ENCODE measurements around the gene PCMT1.
A peak's percentile ranks its signal among the peaks of the same experiment; 100 is the strongest.
"Not testable (repeated sequence)": the region's sequence is repeated elsewhere in the genome, so short reads cannot be mapped to it uniquely, and the experiment has no call there.

The PCMT1 gene

GRCh38 chr6:149852180-149852579 is 102.6 kb downstream of the PCMT1 start:
- Histone ChIP-seq H4K20me1 (ENCODE audit: insufficient read depth, low read length) (no peaks in the 10 kb centered on the region), H3K4me3 (ENCODE audit: low read depth, low read length, poor library complexity, severe bottlenecking) (no peak overlapping the region), H3K9me2 (ENCODE audit: low read depth, low read length) (no peaks in the 10 kb centered on the region), H3K27ac (ENCODE audit: low read depth, low read length, poor library complexity, severe bottlenecking) (no peak overlapping the region), H3K4me2 (ENCODE audit: low read length) (peak overlapping the region; percentile 7; the same call in 1 of the 2 replicates), H3K27me3 (ENCODE audit: insufficient read depth, low read length) (0 out of 2 replicates have a peak, but pooled peaks cover 5% of the 10 kb centered on the region), H2AFZ (ENCODE audit: low read length) (no peak overlapping the region), H3K4me1 (ENCODE audit: insufficient read depth, low read length, severe bottlenecking) (peaks cover 12% of the 10 kb centered on the region), H3K79me2 (ENCODE audit: insufficient read depth, low read length) (no peaks in the 10 kb centered on the region), H3K9ac (ENCODE audit: low read length) (no peak overlapping the region), H3K36me3 (ENCODE audit: insufficient read depth, low read length) (no peaks in the 10 kb centered on the region), H3F3A (ENCODE audit: insufficient read depth, low read length) (no peaks in the 10 kb centered on the region), H3K9me3 (ENCODE audit: low read length) (no peaks in the 10 kb centered on the region)
- TF ChIP-seq, protein P1, sequence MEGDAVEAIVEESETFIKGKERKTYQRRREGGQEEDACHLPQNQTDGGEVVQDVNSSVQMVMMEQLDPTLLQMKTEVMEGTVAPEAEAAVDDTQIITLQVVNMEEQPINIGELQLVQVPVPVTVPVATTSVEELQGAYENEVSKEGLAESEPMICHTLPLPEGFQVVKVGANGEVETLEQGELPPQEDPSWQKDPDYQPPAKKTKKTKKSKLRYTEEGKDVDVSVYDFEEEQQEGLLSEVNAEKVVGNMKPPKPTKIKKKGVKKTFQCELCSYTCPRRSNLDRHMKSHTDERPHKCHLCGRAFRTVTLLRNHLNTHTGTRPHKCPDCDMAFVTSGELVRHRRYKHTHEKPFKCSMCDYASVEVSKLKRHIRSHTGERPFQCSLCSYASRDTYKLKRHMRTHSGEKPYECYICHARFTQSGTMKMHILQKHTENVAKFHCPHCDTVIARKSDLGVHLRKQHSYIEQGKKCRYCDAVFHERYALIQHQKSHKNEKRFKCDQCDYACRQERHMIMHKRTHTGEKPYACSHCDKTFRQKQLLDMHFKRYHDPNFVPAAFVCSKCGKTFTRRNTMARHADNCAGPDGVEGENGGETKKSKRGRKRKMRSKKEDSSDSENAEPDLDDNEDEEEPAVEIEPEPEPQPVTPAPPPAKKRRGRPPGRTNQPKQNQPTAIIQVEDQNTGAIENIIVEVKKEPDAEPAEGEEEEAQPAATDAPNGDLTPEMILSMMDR (IDR thresholded peaks at IDR 0.05; ENCODE audit: low read length): no peak
- TF ChIP-seq EZH2 (IDR thresholded peaks at IDR 0.05; ENCODE audit: borderline replicate concordance, low read length): no peak

DNA sequence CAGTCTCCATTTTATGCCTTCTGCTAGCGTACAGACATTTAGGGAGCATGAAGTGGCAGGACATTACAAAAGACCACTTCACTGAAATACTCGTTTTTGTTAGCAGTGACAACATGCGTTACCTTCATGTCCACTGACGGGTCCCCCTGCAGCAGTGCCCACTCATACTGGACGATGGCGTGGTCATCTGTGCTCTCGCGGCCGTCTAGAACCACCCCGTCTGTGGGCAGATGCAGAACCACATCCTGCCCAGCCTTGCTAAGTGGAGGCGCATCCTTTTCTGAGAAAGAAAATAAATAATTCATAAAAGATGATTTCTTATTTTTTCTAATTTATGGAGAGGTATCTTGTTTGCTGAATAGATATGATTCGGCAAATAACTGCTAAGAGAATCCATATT is 103.3 kb downstream of the PCMT1 start:
- Histone ChIP-seq H2AFZ (ENCODE audit: low read length) (no peak overlapping the region), H3K27me3 (ENCODE audit: insufficient read depth, low read length) (0 out of 2 replicates have a peak, but pooled peaks cover 5% of the 10 kb centered on the region), H3K9ac (ENCODE audit: low read length) (no peak overlapping the region), H3K4me2 (ENCODE audit: low read length) (no peak overlapping the region), H4K20me1 (ENCODE audit: insufficient read depth, low read length) (no peaks in the 10 kb centered on the region), H3K36me3 (ENCODE audit: insufficient read depth, low read length) (no peaks in the 10 kb centered on the region), H3K4me1 (ENCODE audit: insufficient read depth, low read length, severe bottlenecking) (peaks cover 12% of the 10 kb centered on the region), H3F3A (ENCODE audit: insufficient read depth, low read length) (no peaks in the 10 kb centered on the region), H3K27ac (ENCODE audit: low read depth, low read length, poor library complexity, severe bottlenecking) (no peak overlapping the region), H3K9me2 (ENCODE audit: low read depth, low read length) (no peaks in the 10 kb centered on the region), H3K4me3 (ENCODE audit: low read depth, low read length, poor library complexity, severe bottlenecking) (no peak overlapping the region), H3K79me2 (ENCODE audit: insufficient read depth, low read length) (no peaks in the 10 kb centered on the region), H3K9me3 (ENCODE audit: low read length) (no peaks in the 10 kb centered on the region)
- TF ChIP-seq, protein P1 (IDR thresholded peaks at IDR 0.05; ENCODE audit: low read length): no peak
- TF ChIP-seq EZH2 (IDR thresholded peaks at IDR 0.05; ENCODE audit: borderline replicate concordance, low read length): no peak

GRCh38 chr6:149854017-149854416 is 104.5 kb downstream of the PCMT1 start:
- H3K9ac ChIP-seq (ENCODE audit: low read length); H3K27ac ChIP-seq (ENCODE audit: low read depth, low read length, poor library complexity, severe bottlenecking); H3K9me2 ChIP-seq (ENCODE audit: low read depth, low read length): not testable (repeated sequence)

GRCh38 chr6:149854532-149854931 is 105.0 kb downstream of the PCMT1 start:
- 0 out of 2 replicates have a peak, but pooled peaks cover 5% of the 10 kb centered on the region for H3K27me3 ChIP-seq (ENCODE audit: insufficient read depth, low read length)
- H3K27ac ChIP-seq (ENCODE audit: low read depth, low read length, poor library complexity, severe bottlenecking): no peak overlapping the region
- no peak for TF ChIP-seq EZH2 (IDR thresholded peaks at IDR 0.05; ENCODE audit: borderline replicate concordance, low read length)
- TF ChIP-seq, protein P1 (IDR thresholded peaks at IDR 0.05; ENCODE audit: low read length): no peak
- H3K9ac ChIP-seq (ENCODE audit: low read length): no peak overlapping the region
- H3K4me3 ChIP-seq (ENCODE audit: low read depth, low read length, poor library complexity, severe bottlenecking): no peak overlapping the region
- H3K36me3 ChIP-seq (ENCODE audit: insufficient read depth, low read length): no peaks in the 10 kb centered on the region
- no peak overlapping the region for H2AFZ ChIP-seq (ENCODE audit: low read length)
- H3K9me2 ChIP-seq (ENCODE audit: low read depth, low read length): no peaks in the 10 kb centered on the region
- no peaks in the 10 kb centered on the region for H3F3A ChIP-seq (ENCODE audit: insufficient read depth, low read length)
- peaks cover 12% of the 10 kb centered on the region for H3K4me1 ChIP-seq (ENCODE audit: insufficient read depth, low read length, severe bottlenecking)
- H3K79me2 ChIP-seq (ENCODE audit: insufficient read depth, low read length): no peaks in the 10 kb centered on the region
- H3K9me3 ChIP-seq (ENCODE audit: low read length): no peaks in the 10 kb centered on the region
- no peak overlapping the region for H3K4me2 ChIP-seq (ENCODE audit: low read length)
- H4K20me1 ChIP-seq (ENCODE audit: insufficient read depth, low read length): no peaks in the 10 kb centered on the region

More at GRCh38 chr6:149854017-149854416, 104.5 kb downstream of the PCMT1 start:
- H3K27me3 ChIP-seq (ENCODE audit: insufficient read depth, low read length); H3K4me3 ChIP-seq (ENCODE audit: low read depth, low read length, poor library complexity, severe bottlenecking); H3F3A ChIP-seq (ENCODE audit: insufficient read depth, low read length); H3K36me3 ChIP-seq (ENCODE audit: insufficient read depth, low read length); H2AFZ ChIP-seq (ENCODE audit: low read length); H3K4me2 ChIP-seq (ENCODE audit: low read length); H3K79me2 ChIP-seq (ENCODE audit: insufficient read depth, low read length); H3K9me3 ChIP-seq (ENCODE audit: low read length); H4K20me1 ChIP-seq (ENCODE audit: insufficient read depth, low read length): not testable (repeated sequence)
- H3K4me1 ChIP-seq (ENCODE audit: insufficient read depth, low read length, severe bottlenecking): peaks cover 12% of the 10 kb centered on the region

Measured in OCI-LY1 (cell line).